HG03558 (cell line): ENCODE measurements around the gene UNC5C.

Source experiments
- ATAC-seq: cut with Tn5 transposase; IDR thresholded peaks from one replicate; pipeline ENCODE4 v1.9.1; 2021; ENCODE audit warnings: moderate number of reproducible peaks; ENCODE audit not compliant: unreplicated experiment; ENCODE audit errors: extremely low read depth

The UNC5C gene

DNA sequence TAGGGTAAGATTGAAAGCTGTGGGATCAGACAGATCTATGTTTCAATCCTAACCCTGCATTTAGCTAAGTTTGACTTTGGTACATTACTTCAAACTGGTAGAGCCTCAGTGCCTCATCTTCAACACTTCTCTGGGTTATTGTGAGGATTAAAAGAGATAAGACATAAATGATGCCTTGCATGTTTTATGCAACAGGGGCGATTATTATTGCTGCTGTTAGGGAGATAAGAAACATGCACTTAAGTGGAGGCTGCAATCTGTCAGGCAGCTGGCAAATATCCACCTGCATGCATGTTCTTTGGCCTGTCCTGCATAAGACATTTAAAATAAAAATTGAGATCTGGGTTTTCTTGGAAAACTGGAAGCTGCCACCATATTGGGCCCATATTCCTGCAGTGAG, 24.6 kb downstream of the UNC5C start:
- no peak for ATAC-seq

DNA sequence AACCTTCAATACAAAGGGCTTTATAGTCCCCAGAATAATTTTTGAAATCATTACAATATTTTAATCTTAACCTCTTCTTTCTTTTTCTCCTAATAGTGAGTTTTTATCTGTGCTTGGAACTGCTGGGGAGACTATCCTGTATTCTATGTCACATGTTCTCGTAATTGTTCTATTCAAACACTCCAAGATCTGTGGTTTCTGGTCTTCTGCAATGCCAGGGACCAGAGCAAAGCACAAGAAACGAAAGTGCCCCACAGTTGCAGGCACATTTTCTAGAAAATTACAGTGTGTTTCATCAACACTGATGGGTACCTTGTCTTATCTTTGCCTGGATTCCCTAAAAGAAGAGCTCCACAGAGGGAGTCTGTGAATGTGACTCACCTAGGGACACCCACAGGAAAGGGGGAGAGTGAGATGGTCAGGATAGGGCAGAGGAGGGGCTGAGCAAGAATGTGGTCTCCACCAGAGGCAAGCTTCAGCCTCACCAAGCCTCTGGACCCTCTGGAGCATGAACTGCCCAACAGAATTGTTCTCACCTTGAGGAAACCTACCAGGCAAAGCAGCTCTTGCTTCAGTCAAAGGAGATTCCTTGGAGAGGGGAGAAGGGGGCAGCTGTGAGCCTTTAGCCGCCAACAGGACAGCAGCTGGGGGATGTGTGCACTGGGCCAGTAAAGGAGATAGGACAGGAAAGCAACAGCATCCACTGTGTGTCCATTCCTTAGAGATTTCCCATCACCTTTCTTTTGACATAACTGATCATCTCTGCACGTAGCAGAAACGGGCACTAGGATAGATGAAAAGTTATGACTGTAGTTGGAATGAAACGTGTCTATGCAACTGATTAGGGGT, 25.9 kb downstream of the UNC5C start:
- ATAC-seq, result no peak

DNA sequence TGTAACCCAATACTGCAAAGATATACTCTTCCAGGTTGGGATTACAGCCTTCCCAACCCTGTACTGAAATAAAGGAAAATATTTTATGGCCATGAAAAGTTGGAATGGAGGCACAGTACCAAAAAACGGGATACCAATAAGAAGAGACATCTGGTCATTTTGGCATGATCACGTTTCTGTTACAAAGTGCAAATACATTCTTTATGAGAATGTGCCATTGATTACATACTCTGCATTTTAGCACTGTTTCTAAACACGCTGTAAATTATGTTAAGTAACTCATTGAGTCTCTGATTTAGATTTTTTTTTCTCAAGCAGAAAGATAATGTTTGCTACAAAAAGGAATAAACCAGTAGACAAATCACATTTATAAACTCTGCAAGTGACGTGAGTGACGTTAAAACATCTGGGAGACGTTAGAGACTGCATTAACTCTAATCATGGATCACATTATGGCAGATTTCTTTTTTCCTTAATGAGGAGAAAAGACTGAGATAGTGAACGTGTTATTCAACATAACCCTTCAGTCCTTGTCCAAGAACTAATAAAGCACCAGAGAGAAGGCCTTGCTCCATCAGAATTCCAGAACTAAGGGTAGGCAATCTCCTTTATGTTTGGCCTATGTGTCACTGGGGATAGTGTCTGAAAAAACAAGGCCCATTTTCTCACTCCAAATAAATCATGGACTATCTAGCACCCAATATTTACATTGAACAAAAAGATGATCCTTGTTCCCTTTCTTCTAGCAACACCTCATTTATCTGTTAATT, 31.0 kb downstream of the UNC5C start:
- ATAC-seq, result no peak

DNA sequence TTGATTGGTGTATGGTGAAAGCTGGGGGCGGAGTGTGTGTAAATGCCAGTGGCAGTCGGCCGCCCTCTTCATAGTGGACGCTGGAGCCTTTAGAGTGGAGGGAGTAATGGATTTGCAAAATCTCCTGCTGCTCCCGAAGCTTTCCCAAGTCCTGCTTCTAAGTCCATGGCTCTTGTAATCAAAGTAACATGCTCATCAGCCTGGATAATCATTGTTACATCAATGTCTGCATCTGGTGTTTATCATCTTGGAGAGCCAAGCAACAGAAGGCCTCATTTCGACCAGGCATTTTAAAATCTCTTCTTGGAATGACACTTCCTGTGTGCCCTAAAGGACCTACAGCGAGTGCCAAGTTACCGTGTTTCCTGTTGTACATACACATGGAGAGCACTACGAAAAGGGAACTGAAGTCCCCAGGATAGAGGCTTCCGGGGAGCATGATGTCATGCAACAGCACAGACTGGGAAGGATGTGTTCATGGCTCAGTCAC, 32.2 kb downstream of the UNC5C start:
- ATAC-seq, result no peak

DNA sequence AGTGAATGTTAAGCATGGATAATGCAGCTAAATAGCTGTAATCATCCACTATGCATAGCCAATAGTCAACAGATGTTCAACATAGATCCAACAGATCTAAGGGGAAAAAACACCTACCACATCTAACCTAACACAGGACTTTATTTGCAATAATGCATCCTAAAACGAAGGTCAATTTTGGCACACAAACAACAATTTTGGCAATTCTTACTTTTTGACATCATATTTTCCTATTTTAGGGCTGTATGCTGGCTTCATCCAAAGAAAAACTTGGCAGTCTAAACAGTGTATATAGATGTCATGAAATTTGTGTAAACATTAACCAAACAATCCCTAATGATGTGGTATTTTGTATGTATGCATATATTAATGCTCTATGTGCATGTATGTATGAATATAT, 33.2 kb downstream of the UNC5C start:
- no peak for ATAC-seq

DNA sequence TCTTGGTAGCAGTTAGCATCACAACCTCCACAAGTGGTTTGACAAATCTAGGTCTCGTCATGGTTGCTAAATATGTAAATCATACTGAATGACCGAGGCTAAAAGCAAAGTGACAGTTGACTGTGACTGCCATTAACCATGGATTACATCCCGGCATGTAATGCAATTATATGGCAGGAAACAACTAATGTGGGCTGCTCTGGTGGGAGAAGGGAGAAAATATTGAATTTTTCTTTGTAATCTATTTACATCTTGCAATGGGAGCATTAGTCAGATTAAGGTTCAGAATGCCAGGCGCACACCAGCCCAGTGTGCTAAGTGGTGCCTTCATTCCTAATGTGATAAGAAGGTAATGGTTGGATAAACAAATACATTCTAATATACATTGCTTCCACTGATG, 35.8 kb downstream of the UNC5C start:
- no peak for ATAC-seq

DNA sequence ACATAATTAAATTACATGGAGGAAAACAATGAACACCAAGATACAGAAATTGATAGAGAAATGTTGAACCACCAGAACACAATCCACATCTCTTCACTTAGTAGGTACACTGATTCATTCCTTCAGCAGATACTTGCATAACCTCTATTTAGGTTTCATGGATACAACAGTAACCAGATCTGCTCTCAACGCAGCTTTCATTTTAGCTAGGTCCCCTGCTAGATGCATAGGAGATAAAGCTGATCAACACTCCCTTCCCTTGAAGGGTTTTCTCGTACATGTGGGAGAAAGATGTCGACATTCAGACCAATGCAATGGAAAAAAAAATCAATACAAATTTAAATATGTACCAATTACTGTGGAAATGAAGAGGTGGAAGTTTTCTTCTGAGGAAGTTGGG, 37.3 kb downstream of the UNC5C start:
- no peak for ATAC-seq

DNA sequence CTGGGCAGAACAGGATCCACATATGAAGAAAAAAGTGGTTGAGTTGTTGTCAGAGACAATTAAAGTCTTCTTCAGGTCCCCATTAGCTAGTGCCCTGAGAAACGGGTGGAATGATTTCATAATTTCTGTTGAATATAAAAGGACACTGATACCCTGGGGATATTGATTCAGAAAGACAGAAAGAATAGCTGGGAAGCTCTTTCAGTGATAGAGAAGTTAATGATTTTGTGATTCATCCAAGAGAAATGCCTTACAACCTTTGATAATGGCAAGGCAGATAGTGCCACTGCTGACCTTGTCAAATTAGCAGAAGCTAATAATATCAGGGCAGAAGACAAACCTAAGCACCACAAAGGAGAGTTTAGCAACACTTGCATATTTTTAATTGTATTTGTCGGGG, 37.9 kb downstream of the UNC5C start:
- no peak for ATAC-seq

DNA sequence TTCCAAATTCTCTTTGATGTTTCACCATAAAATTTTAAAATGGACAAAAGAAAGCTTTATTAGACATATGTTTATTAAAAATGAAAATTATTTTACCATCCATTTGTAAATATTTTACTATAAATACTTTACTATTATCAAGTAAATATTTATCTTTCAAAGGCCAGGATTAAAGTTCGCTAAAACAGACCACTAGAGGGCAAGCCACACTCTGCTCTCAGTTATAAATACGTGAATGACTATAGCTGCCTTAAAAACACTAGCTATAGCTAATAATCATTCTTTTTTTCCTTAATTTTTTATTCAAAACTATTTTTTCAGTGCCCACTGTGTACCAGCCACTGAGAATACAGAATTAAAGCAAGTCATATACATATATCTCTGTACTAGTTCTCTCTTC, 38.6 kb downstream of the UNC5C start:
- ATAC-seq, result no peak

DNA sequence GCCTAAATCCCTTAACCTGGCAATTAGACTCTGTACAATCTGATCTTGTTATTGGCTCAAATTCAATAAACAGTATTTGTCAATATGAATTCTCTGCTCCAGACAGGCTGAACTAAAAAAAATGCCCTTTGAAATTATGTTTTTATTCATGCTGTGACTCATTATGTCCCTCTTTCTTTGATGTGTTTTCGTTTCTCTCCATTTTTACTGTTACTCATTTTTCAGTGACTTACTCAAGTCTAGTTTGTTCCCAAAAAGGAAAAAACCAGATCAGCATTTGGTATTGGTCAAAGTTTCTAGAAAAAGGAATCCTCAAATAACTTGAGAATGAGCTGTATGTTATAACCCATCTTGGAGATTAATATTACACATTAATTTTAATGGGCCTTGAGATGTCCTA, 40.4 kb downstream of the UNC5C start:
- no peak for ATAC-seq

DNA sequence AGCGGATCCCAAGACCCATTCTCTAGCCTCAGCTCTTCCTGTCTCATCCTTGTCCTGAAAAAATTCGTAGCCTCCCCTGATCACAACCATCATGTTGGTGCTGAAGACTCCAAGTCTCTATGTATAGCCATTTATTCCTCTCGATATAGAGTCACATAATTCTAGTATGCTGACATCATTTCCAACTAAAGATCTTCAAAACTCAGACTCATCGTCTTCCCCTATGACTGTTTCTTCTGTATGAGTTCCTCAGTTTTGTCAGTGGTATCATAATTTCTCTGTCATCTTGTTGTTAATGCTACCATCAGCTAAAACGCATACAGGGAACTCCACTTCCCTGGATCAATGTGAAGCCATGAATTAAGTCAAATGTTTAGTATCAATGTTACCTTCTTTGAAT, 41.2 kb downstream of the UNC5C start:
- no peak for ATAC-seq

DNA sequence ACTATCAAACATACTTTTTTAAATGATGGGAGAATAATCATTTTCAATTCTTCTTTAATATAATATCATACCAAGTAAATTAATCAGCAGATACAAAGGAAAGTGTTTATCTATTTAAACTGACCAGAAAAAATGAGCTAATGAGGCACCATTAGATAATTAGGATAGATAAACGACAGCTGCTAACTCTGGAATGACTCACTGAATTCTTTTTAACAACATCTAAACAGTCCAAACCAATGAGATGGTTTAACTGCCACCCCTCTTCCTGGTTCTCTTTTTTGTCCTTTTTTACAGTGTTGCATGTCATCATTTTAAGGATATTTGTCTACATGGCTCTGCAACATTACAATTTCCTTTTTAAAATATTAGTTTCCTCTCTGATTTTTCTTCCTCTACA, 41.6 kb downstream of the UNC5C start:
- no peak for ATAC-seq

DNA sequence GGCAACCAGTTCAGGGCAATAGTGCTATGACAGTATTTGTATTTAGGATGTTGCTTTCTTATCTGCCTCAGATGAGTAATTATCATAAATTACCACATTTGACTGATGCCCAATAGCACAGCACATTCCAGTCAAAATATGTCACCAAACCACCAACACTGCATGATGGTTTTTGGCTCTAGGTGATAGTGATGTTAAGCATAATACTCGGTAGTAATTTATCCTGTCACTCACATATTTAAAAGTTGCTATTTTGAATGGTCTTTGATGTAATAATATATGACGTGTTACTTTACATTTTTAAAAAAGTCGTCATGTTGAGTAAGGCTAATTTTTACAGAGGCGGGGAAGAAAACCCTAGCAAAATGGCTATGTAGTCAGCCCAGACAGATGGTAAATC, 42.5 kb downstream of the UNC5C start:
- no peak for ATAC-seq

DNA sequence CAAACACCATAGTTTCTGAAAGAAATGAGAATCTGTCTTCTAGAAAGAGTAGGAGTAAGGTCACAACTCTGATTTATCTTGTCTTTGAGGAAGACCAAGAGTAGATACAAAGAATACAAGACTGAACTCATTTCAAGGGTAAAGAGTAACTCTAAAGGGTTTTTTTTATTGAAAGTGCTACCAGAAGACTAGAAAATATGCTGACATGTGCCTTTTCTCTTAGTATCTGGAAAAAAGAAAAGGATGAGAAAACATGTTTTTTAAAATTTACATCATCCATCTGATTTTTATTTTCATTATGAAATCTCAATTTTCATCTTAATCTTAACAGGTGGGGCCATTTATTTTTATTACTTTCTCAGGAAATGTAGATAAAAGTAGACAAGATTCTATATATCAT, 43.0 kb downstream of the UNC5C start:
- ATAC-seq, result no peak

DNA sequence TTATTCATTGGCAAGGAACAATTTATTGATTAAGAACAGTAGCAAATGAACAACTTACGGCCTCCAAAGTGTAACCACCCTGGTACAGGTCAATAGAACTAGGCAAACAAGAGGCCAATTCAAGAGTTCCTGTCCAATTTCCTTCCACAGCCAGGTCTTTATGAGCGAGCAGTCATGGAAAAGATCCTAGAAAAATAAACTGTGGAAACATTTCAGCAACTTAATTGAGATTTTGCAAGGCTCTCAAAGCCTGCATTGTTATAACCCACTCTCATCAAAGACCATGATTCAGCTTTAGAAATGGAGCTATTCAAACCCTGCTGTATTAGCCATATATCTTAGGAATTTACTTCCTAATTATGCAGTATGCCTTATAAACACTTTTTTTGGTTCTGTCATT, 43.6 kb downstream of the UNC5C start:
- no peak for ATAC-seq

DNA sequence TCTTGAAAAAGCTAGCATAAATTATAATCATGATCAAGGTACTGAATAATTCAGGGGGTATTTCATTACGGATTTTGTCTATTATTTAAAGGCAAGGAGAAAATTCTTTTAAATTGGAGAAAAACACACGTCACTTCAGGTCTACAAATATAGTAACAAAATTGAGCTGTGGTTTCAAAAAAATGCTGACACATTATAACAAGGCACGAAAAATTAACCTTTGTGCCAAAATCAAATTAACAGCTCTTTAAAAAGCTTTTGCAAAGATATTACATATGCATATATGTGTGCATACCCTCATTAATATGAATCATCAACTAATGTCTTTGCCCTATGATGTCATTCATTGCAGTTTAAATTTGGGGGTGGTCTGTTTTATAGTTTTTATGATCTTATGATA, 44.3 kb downstream of the UNC5C start:
- ATAC-seq, result no peak

DNA sequence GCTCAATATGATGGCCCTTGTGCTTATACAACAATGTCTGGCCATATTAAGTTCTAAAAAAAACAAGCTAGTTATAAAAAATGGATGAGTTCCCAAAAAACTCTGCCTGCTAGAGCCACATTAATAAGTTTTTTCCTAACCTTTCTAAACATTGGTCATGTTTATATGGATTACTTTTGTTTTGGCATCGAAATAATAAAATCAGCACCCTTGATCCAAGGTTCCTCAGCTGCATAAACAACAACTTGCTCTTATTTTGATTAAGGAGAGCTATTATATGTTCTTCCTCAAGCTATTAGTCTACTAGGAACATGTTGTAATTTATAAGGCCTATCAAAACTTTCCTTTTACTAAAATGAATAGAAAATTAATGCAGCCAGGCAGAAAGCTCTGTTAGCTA, 48.4 kb downstream of the UNC5C start:
- ATAC-seq, result no peak

DNA sequence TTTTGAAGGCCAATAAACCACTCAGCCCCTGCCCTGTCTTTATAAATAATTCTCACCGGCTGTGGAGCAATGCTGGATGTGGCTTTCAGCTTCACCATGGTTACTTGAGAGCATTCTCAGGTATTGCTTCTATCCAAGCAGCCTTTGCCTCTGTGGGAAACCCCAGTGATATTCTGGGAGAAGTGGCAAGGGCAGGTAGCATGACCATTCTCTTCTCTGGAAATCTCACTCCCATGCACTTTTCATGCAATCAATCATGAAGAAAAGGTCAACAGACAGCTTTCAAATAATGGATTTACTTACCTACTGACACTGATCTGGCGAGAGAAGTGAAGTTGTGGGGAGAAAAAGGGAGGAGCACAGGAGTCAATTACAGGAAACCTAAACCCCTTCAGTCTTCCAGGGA, 49.5 kb downstream of the UNC5C start:
- ATAC-seq, result no peak

DNA sequence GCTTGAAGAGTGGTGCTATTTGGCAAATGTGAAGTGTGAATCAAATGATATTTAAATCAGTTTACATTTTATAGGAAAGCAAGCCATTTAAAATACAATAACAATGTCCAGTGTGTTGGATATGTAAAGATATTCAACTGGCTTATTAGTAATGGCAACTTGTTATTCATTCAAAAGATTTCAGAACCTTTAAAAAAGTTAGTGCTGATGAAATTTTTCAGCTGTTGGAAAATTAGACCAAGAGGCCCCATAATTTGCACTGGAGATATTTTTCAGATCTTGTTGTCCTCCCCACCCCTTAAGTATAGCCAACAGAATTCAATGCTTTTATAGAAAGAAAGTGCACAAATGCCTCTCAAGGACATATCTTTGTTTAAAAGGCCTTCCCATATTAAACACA, 54.6 kb downstream of the UNC5C start:
- no peak for ATAC-seq

DNA sequence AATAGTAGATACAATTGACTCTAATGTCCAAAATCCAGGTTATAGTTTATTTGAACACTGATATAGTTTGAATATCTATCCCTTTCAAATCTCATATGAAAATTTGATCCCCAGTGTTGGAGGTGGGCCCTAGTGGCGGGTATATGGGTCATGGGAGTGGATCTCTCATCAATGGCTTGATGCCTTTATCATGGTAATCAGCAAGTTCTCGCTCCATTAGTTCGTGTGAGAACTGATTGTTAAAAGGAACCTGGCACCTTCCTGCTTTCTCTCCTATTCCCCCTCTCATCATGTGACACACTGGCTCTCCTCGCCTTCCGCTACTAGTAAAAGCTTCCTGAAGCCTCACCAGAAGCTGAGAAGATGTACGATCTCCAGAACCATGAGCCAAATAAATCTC, 70.1 kb downstream of the UNC5C start:
- no peak for ATAC-seq

DNA sequence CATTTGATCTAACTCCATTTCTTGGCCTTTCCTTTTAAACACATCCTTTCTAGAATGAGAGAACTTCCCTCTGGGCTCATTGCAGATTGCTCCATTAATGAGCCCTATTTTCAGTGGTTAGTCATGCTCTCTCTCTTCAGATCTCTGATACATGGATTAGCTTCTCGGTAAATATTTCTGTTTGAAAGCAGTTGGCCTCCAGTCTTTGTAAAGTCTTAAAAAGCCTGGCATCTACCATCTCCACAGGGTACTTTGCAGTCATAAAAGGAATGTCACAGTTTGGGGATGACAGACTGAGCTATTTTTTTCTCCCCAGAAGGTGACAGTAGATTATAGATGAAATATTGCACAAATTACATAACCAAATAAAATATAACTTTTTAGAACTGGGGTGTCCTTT, 72.7 kb downstream of the UNC5C start:
- ATAC-seq, result no peak

DNA sequence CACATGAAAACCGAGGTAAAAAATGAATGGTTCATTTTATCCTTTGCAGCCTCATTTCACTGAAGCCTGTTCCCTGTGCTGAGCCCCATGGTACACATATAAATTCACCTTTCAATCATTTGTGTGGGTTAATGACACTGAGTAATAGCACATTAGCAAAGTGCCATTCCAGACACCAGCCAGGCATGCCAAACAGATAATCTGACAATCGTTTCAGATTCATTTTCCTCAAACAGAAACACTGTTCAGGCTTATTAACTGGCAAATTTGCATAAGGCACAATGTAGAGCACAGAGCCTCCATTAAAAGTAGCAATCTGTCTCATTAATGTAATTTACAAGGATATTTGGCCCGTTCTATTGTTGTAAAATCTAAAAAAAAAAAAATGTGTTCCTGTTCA, 76.2 kb downstream of the UNC5C start:
- no peak for ATAC-seq
